ENCODE results near the gene RNF17.

DNA sequence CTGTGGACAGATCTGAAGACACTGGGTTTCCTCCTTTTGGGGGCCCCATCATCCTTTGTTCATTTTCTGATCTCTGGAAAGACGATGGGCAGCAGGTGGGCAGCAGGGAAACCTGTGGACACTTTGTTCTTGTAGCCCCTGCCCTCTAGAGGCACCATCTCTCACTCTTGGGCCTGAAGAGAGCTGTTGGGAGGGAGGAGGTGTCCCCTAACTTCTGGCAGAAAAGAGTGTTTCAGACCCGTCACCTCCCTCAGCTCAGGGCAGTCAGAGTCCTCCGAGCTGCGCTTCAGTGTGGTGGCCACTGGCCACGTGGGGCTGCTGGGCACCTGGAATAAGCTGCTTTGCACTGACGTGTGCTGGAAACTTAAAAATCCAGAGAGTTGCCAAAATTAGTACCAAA, 26.9 kb upstream of the RNF17 start:
- TF ChIP-seq CTCF (conservative IDR thresholded peaks at IDR 0.05 in 1 of 2, IDR thresholded peaks at IDR 0.05 in 1 of 2; ENCODE audit: low read depth in 1 of 2, low read length in 2 of 2) = no peak
- no peak for TF ChIP-seq EZH2 (IDR thresholded peaks at IDR 0.05; ENCODE audit: low read length, missing control alignments)
